Right ventricle myocardium inferior (tissue), 1 donor: ENCODE measurements around the gene ZNF792. TPM values are rescaled to one million over a fixed set of nuclear protein-coding genes. Genes with fewer than 3 reads are reported as not detected.
"Not testable (repeated sequence)": the region's sequence is repeated elsewhere in the genome, so short reads cannot be mapped to it uniquely, and the experiment has no call there.

Source experiments
- ATAC-seq: fragments of 200-7000 bp; cut with Tn5 transposase; one replicate; pipeline ENCODE4 v1.9.1; 2020; ENCODE audit warnings: mild to moderate bottlenecking, moderate library complexity
- DNase-seq: peaks from one replicate; pipeline ENCODE4 v3.0.0; 2021; ENCODE audit errors: missing footprints
- intact Hi-C: fragments of 100-400 bp; cut with DNase I; formaldehyde crosslinking; loops from one replicate; pipeline ENCODE4 v1.11.0; 2022
- total RNA-seq: library from RNA; stranded (reverse); fragmentation: NEBNext Ultra II Directional; extraction: Animal tissue kit (Norgen Biotek cat#: 25700); gene quantifications from one replicate; pipeline ENCODE4 v1.2.1, GENCODE V29; 2021
- donor health status: DM: no; HTN: yes; CAD: no; lungs with severe emphysema.

ZNF792 gene
- total RNA-seq, 1 donor from 2014 or later = 3.0 TPM

DNA sequence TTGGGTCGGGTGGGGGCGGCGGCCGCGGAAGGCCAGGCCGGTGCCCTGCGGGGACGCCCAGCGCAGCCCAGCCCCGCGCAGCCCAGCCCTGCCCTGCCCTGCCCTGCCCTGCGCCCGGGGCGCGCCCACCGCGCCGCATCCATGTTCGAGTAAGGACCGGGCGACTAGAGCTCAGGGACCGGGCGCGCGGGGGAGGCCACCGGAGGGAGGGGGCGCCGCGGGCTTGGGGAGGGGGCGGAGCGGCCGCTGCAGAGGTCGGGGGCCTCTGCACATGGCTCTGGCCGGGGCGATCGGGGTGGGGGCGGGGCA is 36.3 kb upstream of the ZNF792 start:
- DNase-seq (no peak), ATAC-seq (no peak)
- intact Hi-C loops = no loop called here

DNA sequence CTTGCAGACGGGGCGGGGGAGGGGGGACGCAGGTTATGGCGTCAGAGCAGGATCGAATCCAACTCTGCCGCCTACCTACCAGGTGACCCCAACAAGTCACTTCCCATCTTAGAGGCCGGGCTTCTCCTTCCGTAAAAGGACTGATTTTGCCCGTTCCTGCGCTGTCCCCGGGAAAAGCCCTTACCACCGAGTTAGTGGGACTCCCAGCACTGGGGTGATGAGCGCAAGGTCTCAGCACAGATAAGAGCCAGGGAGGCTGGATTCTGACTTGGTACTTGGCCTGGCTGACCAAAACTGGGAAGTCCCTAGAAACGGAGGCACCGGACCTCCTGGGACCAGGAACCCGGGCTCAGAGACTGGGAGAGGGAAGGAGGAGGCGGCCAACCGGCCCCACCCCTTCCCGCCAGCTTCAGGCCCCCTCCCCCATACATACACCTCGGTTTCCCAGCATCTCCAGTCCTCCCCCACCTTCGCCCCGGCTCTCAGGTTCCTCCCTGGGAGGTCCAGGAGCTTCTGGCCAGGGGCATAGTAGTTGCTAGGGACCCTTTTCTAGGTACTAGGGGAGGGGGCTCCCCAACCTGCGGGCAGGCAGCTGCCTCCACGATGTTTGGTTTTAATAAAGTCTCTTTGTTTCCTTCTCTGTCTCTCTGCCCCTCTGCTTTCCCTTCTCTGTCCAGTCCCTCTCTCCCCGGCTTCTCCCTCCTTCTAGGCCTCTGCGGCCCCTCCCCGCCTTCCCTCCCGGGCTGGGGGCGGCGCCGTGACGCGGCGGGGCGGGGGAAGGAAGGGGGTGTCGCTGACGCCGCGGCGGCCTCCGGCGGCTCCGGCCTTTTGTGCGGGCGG is 35.7 kb upstream of the ZNF792 start, which contains the start of gene GRAMD1A:
Gene GRAMD1A, plus strand, starts transcription at position 826 of the 840 bp plus-strand sequence. CDS start 156 bp downstream, outside the sequence.
- intact Hi-C loops = no loop called here
- peak; percentile 96 for ATAC-seq
- peak; percentile 96 for DNase-seq

DNA sequence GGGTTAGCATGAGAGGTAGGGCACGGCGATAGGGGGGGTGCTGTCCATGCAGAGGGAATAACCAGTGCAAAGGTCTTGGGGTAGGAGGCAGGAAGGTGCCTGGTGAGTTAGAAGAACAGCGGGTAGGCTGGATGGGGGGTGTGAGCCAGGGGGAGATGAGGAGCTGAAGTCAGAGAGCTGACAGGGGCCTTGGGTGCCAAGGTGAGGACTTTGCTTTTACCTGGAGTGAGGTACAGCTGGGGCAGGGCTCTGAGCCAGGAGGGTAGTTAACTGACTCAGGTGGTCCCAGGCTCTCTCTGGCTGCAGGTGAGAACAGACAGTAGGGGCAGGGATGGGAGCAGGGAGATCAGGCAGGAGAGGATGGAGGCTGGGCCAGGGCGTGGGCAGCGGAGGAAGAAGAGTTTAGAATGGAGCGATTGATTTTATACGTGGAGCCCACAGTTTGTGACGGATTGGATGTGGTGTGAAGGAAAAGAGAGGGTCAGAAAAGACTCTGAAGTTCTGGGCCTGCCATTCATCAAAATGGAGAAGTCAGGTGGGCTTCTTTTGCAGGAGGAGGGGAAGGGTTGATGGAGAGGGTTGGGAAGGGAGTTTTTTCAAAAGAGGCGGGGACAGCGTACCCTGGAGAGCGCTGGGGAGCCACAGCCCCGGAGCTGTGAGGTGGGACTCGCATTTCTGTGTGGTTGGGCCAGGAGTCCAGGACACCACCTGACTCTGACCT is 34.9 kb upstream of the ZNF792 start:
- peak; percentile 33 for DNase-seq
- intact Hi-C loops = no loop called here
- peak; percentile 18 for ATAC-seq

- intact Hi-C loops = not testable (repeated sequence)
Measured at GRCh38 chr19:34998224-34998623, 34.2 kb upstream of the ZNF792 start.

GRCh38 chr19:34997071-34997617 is 33.1 kb upstream of the ZNF792 start:
- intact Hi-C loops = no loop called here
- DNase-seq = peak; percentile 35
- ATAC-seq = no peak

More at GRCh38 chr19:34998224-34998623, 34.2 kb upstream of the ZNF792 start:
- ATAC-seq = not testable (repeated sequence)
- peak; percentile 20 for DNase-seq

- ATAC-seq (no peak), DNase-seq (peak; percentile 30)
- intact Hi-C loops = no loop called here
Measured at GRCh38 chr19:34995551-34995950, 31.5 kb upstream of the ZNF792 start.

- intact Hi-C loops = no loop called here
- DNase-seq (peak; percentile 39), ATAC-seq (peak; percentile 24)
Measured at GRCh38 chr19:34994643-34995541, 30.9 kb upstream of the ZNF792 start.

DNA sequence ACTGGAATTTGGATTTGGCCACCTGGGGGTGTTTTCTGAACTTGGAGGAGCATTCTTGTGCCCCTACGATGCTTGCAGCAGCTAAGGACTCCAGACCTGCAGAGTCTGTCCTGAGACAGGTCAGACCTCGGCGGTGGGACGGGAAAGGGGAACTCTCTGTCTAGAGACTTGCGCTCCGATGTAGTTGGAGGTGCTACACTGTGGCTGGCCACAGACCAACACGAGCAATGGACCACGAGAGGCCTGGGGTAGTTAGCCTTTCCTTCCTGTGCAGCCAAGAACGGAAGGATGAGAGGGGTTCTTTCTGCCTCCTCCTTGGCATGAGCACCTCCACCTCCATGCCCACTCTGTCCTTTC is 30.2 kb upstream of the ZNF792 start:
- intact Hi-C loops = no loop called here
- DNase-seq (peak; percentile 51), ATAC-seq (no peak)

GRCh38 chr19:34992582-34992981 is 28.6 kb upstream of the ZNF792 start:
- ATAC-seq, intact Hi-C loops, DNase-seq: not testable (repeated sequence)

DNA sequence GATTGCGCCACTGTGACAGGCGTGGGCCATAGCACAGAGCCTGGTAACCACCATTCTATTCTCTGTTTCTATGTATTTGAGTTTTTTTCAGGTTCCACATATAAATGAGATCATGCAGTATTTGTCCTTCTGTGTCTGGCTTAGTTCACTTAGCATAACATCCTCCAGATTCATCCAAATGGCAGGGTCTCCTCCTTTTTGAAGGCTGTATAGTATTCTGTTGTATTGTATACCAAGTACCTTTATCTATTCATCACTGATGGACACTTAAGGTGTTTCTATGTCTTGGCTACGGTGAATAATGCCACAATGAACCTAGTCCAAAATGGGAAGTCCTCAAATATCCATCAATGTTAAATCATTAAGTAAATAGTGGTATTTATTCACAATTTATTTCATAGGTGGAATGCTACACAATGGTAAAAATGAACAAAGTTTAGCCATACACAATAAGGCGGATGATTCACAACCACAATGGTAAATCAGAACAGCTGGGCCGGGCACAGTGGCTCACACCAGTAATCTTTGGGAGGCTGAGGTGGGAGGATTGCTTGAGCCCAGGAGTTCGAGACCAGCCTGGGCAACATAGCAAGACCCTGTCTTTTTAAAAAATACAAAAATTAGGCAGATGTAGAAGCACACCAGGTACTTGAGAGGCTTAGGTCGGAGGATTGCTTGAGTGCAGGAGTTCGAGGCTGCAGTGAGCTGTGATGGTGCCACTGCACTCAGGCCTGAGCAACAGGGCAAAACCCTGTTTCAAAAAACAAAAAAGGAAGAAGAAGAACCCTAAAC is 27.7 kb upstream of the ZNF792 start:
- ATAC-seq (no peak), DNase-seq (peak; percentile 7)
- intact Hi-C loops = no loop called here

DNA sequence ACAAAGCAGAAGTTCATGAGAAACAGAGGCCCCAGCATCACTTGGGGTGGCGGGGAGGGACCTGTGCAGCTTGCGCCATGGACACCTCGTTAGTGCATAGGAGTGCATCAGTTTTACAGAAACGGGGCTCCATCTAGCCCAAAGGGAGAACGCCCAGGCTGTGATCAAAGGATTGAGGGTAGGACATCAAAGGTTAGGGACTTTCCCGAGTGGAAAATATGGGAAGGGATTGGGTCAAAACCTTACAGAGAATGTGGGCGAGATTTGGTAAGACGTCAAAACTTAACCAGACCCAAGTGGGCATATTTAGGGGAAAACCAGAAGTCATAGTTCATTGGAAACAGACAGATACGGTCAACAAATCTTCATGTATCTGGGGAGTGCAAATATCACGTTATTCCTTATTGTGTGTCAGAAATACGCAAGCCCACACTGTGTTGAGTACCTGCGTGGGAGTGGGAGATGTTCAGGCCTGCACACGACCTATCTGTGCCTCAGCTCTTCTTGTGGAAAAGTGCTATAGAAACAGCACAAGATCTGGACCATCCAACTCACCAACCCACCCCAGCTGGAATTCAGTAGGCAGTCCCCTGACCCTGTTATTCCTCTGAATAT is 26.7 kb upstream of the ZNF792 start:
- ATAC-seq (no peak), DNase-seq (no peak)
- intact Hi-C loops = no loop called here

GRCh38 chr19:34989298-34989697 is 25.3 kb upstream of the ZNF792 start:
- DNase-seq = no peak
- no peak for ATAC-seq
- intact Hi-C loops = no loop called here

DNA sequence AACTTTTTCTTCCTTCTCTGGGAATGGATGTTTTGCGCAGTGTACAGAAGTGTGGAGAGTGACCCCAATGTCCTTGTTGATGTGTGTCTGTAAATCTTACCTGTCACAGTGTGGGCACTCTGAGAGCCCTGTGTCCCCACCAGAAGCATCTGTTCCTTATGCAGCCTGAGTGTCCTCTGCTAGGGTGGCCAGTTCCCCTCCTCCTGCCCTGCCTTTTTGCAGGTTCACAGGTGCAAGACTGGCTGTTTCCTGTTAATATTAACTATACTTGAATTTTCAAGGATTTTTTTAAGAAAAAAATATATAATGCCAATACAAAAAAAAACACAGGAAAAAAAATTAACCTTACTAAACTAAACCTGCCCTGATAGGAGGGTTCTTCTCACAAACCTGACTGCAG is 24.1 kb upstream of the ZNF792 start:
- ATAC-seq (no peak), DNase-seq (no peak)
- intact Hi-C loops = no loop called here

DNA sequence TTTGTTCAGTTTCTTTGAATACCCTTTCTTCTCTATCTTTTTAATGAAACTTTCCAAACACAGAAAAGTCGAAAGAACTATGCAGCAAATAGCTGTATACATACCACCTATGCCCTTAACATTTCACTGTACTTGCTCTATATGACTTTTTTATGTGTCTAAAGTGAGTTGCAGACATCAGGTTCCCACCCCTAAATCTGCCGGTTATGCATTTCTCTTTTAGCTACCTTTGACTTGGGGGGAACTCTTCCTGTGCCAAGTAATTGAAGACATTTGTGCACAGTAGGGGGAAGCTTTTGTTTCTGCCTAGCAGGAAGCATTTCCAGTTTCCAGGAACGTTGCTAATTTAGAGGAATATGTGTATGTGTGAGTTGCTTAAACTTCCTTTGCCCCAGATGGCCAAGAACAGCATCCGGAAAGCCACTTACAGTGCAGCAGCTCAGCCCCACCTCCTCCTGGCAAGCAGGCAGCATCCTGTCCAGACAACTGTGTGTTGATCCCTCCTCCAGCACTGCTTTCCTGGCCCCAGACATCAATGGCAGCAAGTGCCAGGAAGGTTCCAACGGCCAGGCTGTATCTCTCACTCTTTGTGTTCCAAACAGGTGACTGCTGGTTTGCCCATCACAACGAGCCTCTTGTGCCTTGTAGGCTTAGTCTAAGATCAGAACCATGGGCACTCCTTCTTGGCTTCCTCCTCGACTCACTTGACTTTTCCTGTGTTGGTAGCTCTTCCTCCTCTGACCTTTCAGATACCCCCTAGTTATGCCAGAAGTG is 21.4 kb upstream of the ZNF792 start:
- ATAC-seq (peak; percentile 90), DNase-seq (peak; percentile 78)
- intact Hi-C loops = no loop called here

GRCh38 chr19:34984287-34984686 is 20.3 kb upstream of the ZNF792 start:
- intact Hi-C loops = no loop called here
- ATAC-seq (no peak), DNase-seq (no peak)

DNA sequence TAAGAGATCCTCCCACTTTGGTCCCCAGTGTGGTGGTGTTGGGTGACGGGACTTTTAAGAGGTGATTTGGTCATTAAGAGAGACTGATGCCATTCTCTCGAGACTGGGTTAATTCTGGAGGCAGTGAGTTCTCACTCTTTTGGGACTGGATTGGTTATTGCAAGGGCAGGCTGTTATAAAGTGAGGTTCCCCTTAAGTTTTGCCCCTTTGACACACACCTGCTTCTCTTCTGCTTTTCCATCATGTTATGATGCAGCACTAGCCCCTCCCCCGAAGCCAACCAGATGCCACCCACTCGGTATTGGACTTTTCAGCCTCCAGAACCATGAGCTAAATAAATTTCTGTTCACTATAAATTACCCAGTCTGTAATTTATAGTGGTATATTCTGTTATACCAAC is 19.8 kb upstream of the ZNF792 start:
- ATAC-seq = no peak
- intact Hi-C loops = no loop called here
- no peak for DNase-seq

GRCh38 chr19:34982275-34982674 is 18.2 kb upstream of the ZNF792 start:
- ATAC-seq (no peak), DNase-seq (no peak)
- intact Hi-C loops = no loop called here
